ENCODE results near the gene B9D2. TPM values are rescaled to one million over a fixed set of nuclear protein-coding genes. Genes with fewer than 3 reads are reported as not detected.
A peak's percentile ranks its signal among the peaks of the same experiment; 100 is the strongest.

B9D2 gene
- polyA plus RNA-seq, 3 donors = 12.2 to 32.5 (median 25.1) TPM

- DNase-seq = peak in 1 of 3 donors; percentile 27
- Mint-ChIP-seq H3K27me3 (ENCODE audit: low read depth in 3 of 3) (peaks cover 0 to 2% (median 0%) of the 10 kb centered on the region in 3 donors), H3K4me1 (peaks cover 52% of the 10 kb centered on the region), H3K4me3 (peak overlapping the region in 1 of 2 donors; percentile 48), H3K27ac (peak overlapping the region in 6 of 7 donors; percentile 33 to 83 (median 51)), H3K36me3 (peaks cover 0 to 5% of the 10 kb centered on the region in 2 donors), H3K9me3 (peaks cover 0 to 2% (median 0%) of the 10 kb centered on the region in 7 donors)
- intact Hi-C loops (cut with micrococcal nuclease) = no loop called here
- H3K27me3 ChIP-seq (ENCODE audit: control insufficient read depth in 2 of 2, insufficient read depth in 2 of 2, low read length in 2 of 2) = no peaks in the 10 kb centered on the region
- no peak for TF ChIP-seq CTCF (IDR thresholded peaks at IDR 0.05)
- H3K9me3 ChIP-seq (replicated peaks in 1 of 2; ENCODE audit: control insufficient read depth in 1 of 2, insufficient read depth in 1 of 2, low read length in 2 of 2) = no peaks in the 10 kb centered on the region
- peaks cover 53% of the 10 kb centered on the region for H3K79me2 ChIP-seq (ENCODE audit: insufficient read depth, low read length)
- H3K27ac ChIP-seq (ENCODE audit: low read depth in 1 of 2, low read length in 2 of 2) = peak overlapping the region; percentile 83 to 99
- no peak overlapping the region for H2AFZ ChIP-seq (ENCODE audit: insufficient read depth, low read depth, low read length, poor library complexity, severe bottlenecking)
- WGBS (ENCODE audit: insufficient coverage) = 92% methylated on average over 1 of the region's 1 CpG
- no peak overlapping the region for H3K4me3 ChIP-seq (replicated peaks in 1 of 3; ENCODE audit: low read depth in 2 of 3, low read length in 3 of 3)
- no peak overlapping the region for H3K4me2 ChIP-seq (replicated peaks; ENCODE audit: extremely low read depth, low read length, poor library complexity, severe bottlenecking)
- H4K20me1 ChIP-seq (ENCODE audit: insufficient read depth, low read length) = no peaks in the 10 kb centered on the region
- peaks cover 64 to 71% of the 10 kb centered on the region in 2 donors for H3K4me1 ChIP-seq (ENCODE audit: control insufficient read depth in 1 of 2, insufficient read depth in 2 of 2, low read length in 2 of 2)
- peaks cover 0 to 2% of the 10 kb centered on the region in 2 donors for H3K36me3 ChIP-seq (replicated peaks in 1 of 2; ENCODE audit: control insufficient read depth in 1 of 2, insufficient read depth in 2 of 2, low read length in 2 of 2)
- no peak overlapping the region for H3K9ac ChIP-seq (ENCODE audit: insufficient read depth, low read length, poor library complexity, severe bottlenecking)
Measured at GRCh38 chr19:41366089-41366488, 2.1 kb upstream of the B9D2 start.

GRCh38 chr19:41364524-41365391, 809 bp upstream of the B9D2 start:
- H3K4me2 ChIP-seq (replicated peaks; ENCODE audit: extremely low read depth, low read length, poor library complexity, severe bottlenecking) = peak overlapping the region; percentile 80
- H3K36me3 ChIP-seq (replicated peaks in 1 of 2; ENCODE audit: control insufficient read depth in 1 of 2, insufficient read depth in 2 of 2, low read length in 2 of 2) = peaks cover 0 to 6% of the 10 kb centered on the region in 2 donors
- WGBS (ENCODE audit: insufficient coverage) = 100% methylated on average over 1 of the region's 14 CpGs
- Mint-ChIP-seq H3K36me3 (peaks cover 4 to 13% of the 10 kb centered on the region in 2 donors), H3K27ac (peak overlapping the region; percentile 96 to 100 (median 99)), H3K9me3 (peaks cover 0 to 2% (median 0%) of the 10 kb centered on the region in 7 donors), H3K4me1 (peaks cover 52% of the 10 kb centered on the region), H3K4me3 (peak overlapping the region; percentile 88 to 95), H3K27me3 (ENCODE audit: low read depth in 3 of 3) (peaks cover 0 to 2% (median 0%) of the 10 kb centered on the region in 3 donors)
- H3K4me1 ChIP-seq (ENCODE audit: control insufficient read depth in 1 of 2, insufficient read depth in 2 of 2, low read length in 2 of 2) = peaks cover 62 to 71% of the 10 kb centered on the region in 2 donors
- no peaks in the 10 kb centered on the region for H4K20me1 ChIP-seq (ENCODE audit: insufficient read depth, low read length)
- H3K9me3 ChIP-seq (replicated peaks in 1 of 2; ENCODE audit: control insufficient read depth in 1 of 2, insufficient read depth in 1 of 2, low read length in 2 of 2) = no peaks in the 10 kb centered on the region
- peak overlapping the region; percentile 88 for H3K9ac ChIP-seq (ENCODE audit: insufficient read depth, low read length, poor library complexity, severe bottlenecking)
- no peak for TF ChIP-seq CTCF (IDR thresholded peaks at IDR 0.05)
- H3K27me3 ChIP-seq (ENCODE audit: control insufficient read depth in 2 of 2, insufficient read depth in 2 of 2, low read length in 2 of 2) = no peaks in the 10 kb centered on the region
- peak overlapping the region; percentile 67 to 91 (median 91) for H3K4me3 ChIP-seq (replicated peaks in 1 of 3; ENCODE audit: low read depth in 2 of 3, low read length in 3 of 3)
- intact Hi-C loops (cut with micrococcal nuclease) = loop anchor here (1.0 to 5.0 kb wide), 3 partner anchors 33 to 37 kb away; partner anchors contain the start of genes BCKDHA (in 2 of the 2) and EXOSC5 (in 2 of the 2)
- peaks cover 55% of the 10 kb centered on the region for H3K79me2 ChIP-seq (ENCODE audit: insufficient read depth, low read length)
- H3K27ac ChIP-seq (ENCODE audit: low read depth in 1 of 2, low read length in 2 of 2) = peak overlapping the region; percentile 97 to 99
- peak overlapping the region; percentile 52 for H2AFZ ChIP-seq (ENCODE audit: insufficient read depth, low read depth, low read length, poor library complexity, severe bottlenecking)
- peak; percentile 71 to 92 (median 85) for DNase-seq
